A549 (cell line): Measurements from ENCODE around the gene ANKRD13D. TPM values are rescaled to one million over a fixed set of nuclear protein-coding genes. Genes with fewer than 3 reads are reported as not detected.

ENCODE experiments used
- ATAC-seq, 2 experiments: fragments of 200-7000 bp in 1 of 2; fragments of >200 bp in 1 of 2; cut with Nextera tagmentation in 1 of 2; cut with Tn5 transposase in 1 of 2; 3 replicates each; pipeline versions ENCODE4 v1.8.0 to v1.9.1; 2018 to 2020; ENCODE audit warnings: mild to moderate bottlenecking in 1 of 2, moderate library complexity in 1 of 2
- CTCF ChIA-PET: fragments of 300-600 bp; sonication (Branson Sonifier 250); formaldehyde crosslinking; extraction: SDS; loops from one replicate; lab custom pipeline; 2021; ENCODE audit warnings: antibody characterized with exemption, inconsistent platforms; lab: Yijun Ruan, JAX
- POLR2A ChIA-PET: fragments of 350-600 bp; formaldehyde crosslinking; extraction: SDS; loops from one replicate; lab custom pipeline; 2021; ENCODE audit warnings: antibody characterized with exemption, inconsistent platforms; lab: Yijun Ruan, JAX
- DNase-seq, 2 experiments: peaks; one replicate each; pipeline versions ENCODE4 v3.0.0 to v3.0.0-alpha.2; 2011 to 2016; ENCODE audit warnings: low read depth in 1 of 2, low spot score in 1 of 2
- FAIRE-seq: peaks from 2 replicates; lab custom pipeline; 2011; peaks lifted over from hg19 to GRCh38; lab: Jason Lieb, UNC
- H3K27ac ChIP-seq, 2 experiments: fragments of >200 bp; sonication (Bioruptor Twin); formaldehyde crosslinking; 3 replicates each; pipeline ENCODE4 v1.5.1; 2016 to 2017
- H3K4me1 ChIP-seq: fragments of >200 bp; sonication (Bioruptor Twin); formaldehyde crosslinking; 3 replicates; pipeline ENCODE4 v1.6.1; 2016
- H3K4me2 ChIP-seq: fragments of >200 bp; sonication (Bioruptor Twin); formaldehyde crosslinking; 3 replicates; pipeline ENCODE4 v1.6.1; 2016
- H3K4me3 ChIP-seq: fragments of >200 bp; sonication (Bioruptor Twin); formaldehyde crosslinking; 3 replicates; pipeline ENCODE4 v1.5.1; 2016
- H3K9me3 ChIP-seq: fragments of >200 bp; sonication (Bioruptor Twin); formaldehyde crosslinking; 3 replicates; pipeline ENCODE4 v1.6.1; 2016
- BCL3 ChIP-seq: fragments of >200 bp; sonication (Bioruptor Twin); formaldehyde crosslinking; IDR thresholded peaks from 3 replicates; pipeline ENCODE4 v1.6.1; 2016
- CTCF ChIP-seq: fragments of >200 bp; sonication (Bioruptor Twin); formaldehyde crosslinking; IDR thresholded peaks from 3 replicates; pipeline ENCODE4 v1.5.1; 2016
- E2F6 ChIP-seq: IDR thresholded peaks from 2 replicates; pipeline ENCODE4 v1.6.1; 2012; ENCODE audit warnings: low read depth, borderline replicate concordance
- EHF ChIP-seq: fragments of 250-450 bp; sonication (Bioruptor Pico); IDR thresholded peaks from 2 replicates; pipeline ENCODE4 v1.5.0; 2020; ENCODE audit warnings: mild to moderate bottlenecking
- EHMT2 ChIP-seq: fragments of 200-600 bp; sonication (generic); IDR thresholded peaks from 2 replicates; pipeline ENCODE4 v1.6.1; 2016; ENCODE audit warnings: antibody characterized with exemption, low read depth, mild to moderate bottlenecking, moderate library complexity
- ELK1 ChIP-seq: fragments of 150-350 bp; IDR thresholded peaks from 2 replicates; pipeline ENCODE4 v1.6.1; 2014; ENCODE audit warnings: low read depth, mild to moderate bottlenecking, low read length
- FOSL2 ChIP-seq, 2 experiments: fragments of 450-650 bp in 1 of 2; fragments of >200 bp in 1 of 2; sonication (Bioruptor Twin) in 1 of 2; formaldehyde crosslinking; IDR thresholded peaks; 2 replicates each; pipeline versions ENCODE4 v1.5.0 to v1.6.1; 2016 to 2020; ENCODE audit warnings: mild to moderate bottlenecking in 1 of 2, moderate library complexity in 1 of 2
- FOXS1 ChIP-seq: fragments of 250-450 bp; sonication (Bioruptor Pico); IDR thresholded peaks from 2 replicates; pipeline ENCODE4 v1.5.0; 2020; ENCODE audit warnings: mild to moderate bottlenecking, moderate library complexity
- HDAC2 ChIP-seq: fragments of 200-600 bp; sonication (generic); IDR thresholded peaks from 2 replicates; pipeline ENCODE4 v1.6.1; 2016
- HES2 ChIP-seq: fragments of >200 bp; sonication (Bioruptor Twin); formaldehyde crosslinking; IDR thresholded peaks from 2 replicates; pipeline ENCODE4 v1.6.1; 2016
- HEYL ChIP-seq: fragments of 250-450 bp; sonication (Bioruptor Pico); IDR thresholded peaks from 2 replicates; pipeline ENCODE4 v1.8.0; 2021; ENCODE audit warnings: mild to moderate bottlenecking, moderate library complexity
- HOXA7 ChIP-seq: fragments of 250-450 bp; sonication (Bioruptor Pico); IDR thresholded peaks from 2 replicates; pipeline ENCODE4 v1.5.0; 2020; ENCODE audit warnings: mild to moderate bottlenecking, moderate library complexity
- HOXB13 ChIP-seq: fragments of 250-450 bp; sonication (Bioruptor Pico); IDR thresholded peaks from 2 replicates; pipeline ENCODE4 v1.5.0; 2020; ENCODE audit warnings: low read depth, mild to moderate bottlenecking, moderate library complexity
- HOXB5 ChIP-seq: fragments of 250-450 bp; sonication (Bioruptor Pico); IDR thresholded peaks from 2 replicates; pipeline ENCODE4 v1.5.0; 2020; ENCODE audit warnings: mild to moderate bottlenecking, moderate library complexity
- JUN ChIP-seq, 2 experiments: fragments of >200 bp; sonication (Bioruptor Twin); formaldehyde crosslinking; IDR thresholded peaks; 2 replicates in 1 of 2; 3 replicates in 1 of 2; pipeline ENCODE4 v1.6.1; 2016 to 2017
- JUNB ChIP-seq: fragments of >200 bp; sonication (Bioruptor Twin); formaldehyde crosslinking; IDR thresholded peaks from 2 replicates; pipeline ENCODE4 v1.6.1; 2016
- KDM1A ChIP-seq: fragments of 200-600 bp; sonication (generic); IDR thresholded peaks from 2 replicates; pipeline ENCODE4 v1.6.1; 2016; ENCODE audit warnings: low read depth, mild to moderate bottlenecking
- KDM5A ChIP-seq: fragments of 200-600 bp; sonication (generic); IDR thresholded peaks from 2 replicates; pipeline ENCODE4 v1.6.1; 2016; ENCODE audit warnings: antibody characterized with exemption, mild to moderate bottlenecking
- MAFK ChIP-seq: fragments of 450-650 bp; IDR thresholded peaks from 2 replicates; pipeline ENCODE4 v1.6.1; 2014; ENCODE audit not compliant: partially characterized antibody
- MAX ChIP-seq: IDR thresholded peaks from 2 replicates; pipeline ENCODE4 v1.6.1; 2012
- MAZ ChIP-seq: fragments of 150-350 bp; IDR thresholded peaks from 2 replicates; pipeline ENCODE4 v1.6.1; 2014; ENCODE audit warnings: antibody characterized with exemption, low read depth, low read length, borderline replicate concordance
- NFE2L2 ChIP-seq: fragments of 150-350 bp; conservative IDR thresholded peaks from 2 replicates; pipeline ENCODE4 v1.6.1; 2014; ENCODE audit warnings: low read length
- PHF8 ChIP-seq: fragments of 200-600 bp; sonication (generic); IDR thresholded peaks from 2 replicates; pipeline ENCODE4 v1.6.1; 2016; ENCODE audit warnings: low read depth, mild to moderate bottlenecking, antibody characterized with exemption, moderate library complexity, borderline replicate concordance
- POLR2AphosphoS2 ChIP-seq: conservative IDR thresholded peaks from 2 replicates; pipeline ENCODE4 v1.6.1; 2012; ENCODE audit warnings: low read length, improper control_type of control experiment, inconsistent platforms
- RAD21 ChIP-seq, 2 experiments: fragments of >200 bp in 1 of 2; sonication (Bioruptor Twin) in 1 of 2; formaldehyde crosslinking in 1 of 2; IDR thresholded peaks in 1 of 2; conservative IDR thresholded peaks in 1 of 2; 2 replicates in 1 of 2; 3 replicates in 1 of 2; pipeline ENCODE4 v1.6.1; 2012 to 2018; ENCODE audit warnings: inconsistent platforms in 1 of 2
- RCOR1 ChIP-seq: fragments of 150-350 bp; IDR thresholded peaks from 2 replicates; pipeline ENCODE4 v1.6.1; 2014; ENCODE audit warnings: antibody characterized with exemption, low read length, low read depth
- RNF2 ChIP-seq: fragments of 200-600 bp; sonication (generic); IDR thresholded peaks from 2 replicates; pipeline ENCODE4 v1.6.1; 2016; ENCODE audit warnings: low read depth, mild to moderate bottlenecking, antibody characterized with exemption, moderate library complexity, borderline replicate concordance
- USF2 ChIP-seq: fragments of 450-650 bp; IDR thresholded peaks from 2 replicates; pipeline ENCODE4 v1.6.1; 2014; ENCODE audit warnings: antibody characterized with exemption
- ZFP36 ChIP-seq: fragments of 450-650 bp; IDR thresholded peaks from 2 replicates; pipeline ENCODE4 v1.6.1; 2014; ENCODE audit warnings: borderline replicate concordance; ENCODE audit not compliant: partially characterized antibody
- WGBS: methylation state at CpG from one replicate; pipeline ENCODE4 v1.1.6; 2017; ENCODE audit errors: missing lambda C conversion rate; 5-methylcytosine and 5-hydroxymethylcytosine counted together
- polyA plus RNA-seq, 4 experiments: library from polyadenylated mRNA; depleted of rRNA in 3 of 4; stranded (reverse); fragments of >200 nt; fragmentation: RNase III in 1 of 4; extraction: RNeasy Plus Mini Kit Qiagen cat#74134 plus additional on column Dnase treatment in 1 of 4; gene quantifications; 2 replicates in 3 of 4; 3 replicates in 1 of 4; pipeline ENCODE4 v1.2.3, GENCODE V29; 2011 to 2017

ANKRD13D gene
- polyA plus RNA-seq, 2 of the 4 experiments (the other 2 are of a cell fraction) = 17.0 to 24.2 TPM

- Histone ChIP-seq H3K9me3 (no peaks in the 10 kb centered on the region), H3K4me3 (no peak overlapping the region), H3K4me1 (peaks cover 20% of the 10 kb centered on the region; the same call in 2 of the 3 replicates), H3K27ac (no peak overlapping the region), H3K4me2 (no peak overlapping the region)
- no peak for ATAC-seq
- TF ChIP-seq MAZ (no peak), ELK1 (no peak), MAFK (no peak), RAD21 (conservative IDR thresholded peaks at IDR 0.05 in 1 of 2, IDR thresholded peaks at IDR 0.05 in 1 of 2) (no peak), PHF8 (no peak), E2F6 (no peak), KDM5A (no peak), USF2 (no peak), EHF (no peak), EHMT2 (no peak), ZFP36 (no peak), HOXB5 (no peak), MAX (no peak), JUNB (no peak), HDAC2 (no peak), RCOR1 (no peak), CTCF (no peak), NFE2L2 (no peak), RNF2 (no peak)
- 93% methylated on average over 11 of the region's 11 CpGs for WGBS
- ChIA-PET CTCF (interaction anchor here (0.9 to 3.8 kb wide), 4 partner anchors 9 to 138 kb away, joined by 3 to 23 read pairs (median 9); no protein-coding TSS in a partner anchor), POLR2A (interaction anchor here (0.5 kb wide), 1 partner anchor 131 kb away, joined by 4 read pairs; no protein-coding TSS in a partner anchor)
- no peak for DNase-seq
- no peak for FAIRE-seq
Observed at GRCh38 chr11:67245046-67245445, 44.1 kb upstream of the ANKRD13D start.

- POLR2A ChIA-PET = no interaction called here
- Histone ChIP-seq H3K27ac (no peak overlapping the region), H3K4me1 (0 out of 3 replicates have a peak, but pooled peaks cover 3% of the 10 kb centered on the region), H3K9me3 (no peaks in the 10 kb centered on the region), H3K4me2 (no peak overlapping the region), H3K4me3 (no peak overlapping the region)
- 85% methylated on average over 5 of the region's 5 CpGs for WGBS
- no peak for DNase-seq
- CTCF ChIA-PET = interaction anchor here (1.1 to 1.9 kb wide), 5 partner anchors 8 to 195 kb away, joined by 3 to 8 read pairs (median 4); no protein-coding TSS in a partner anchor
- TF ChIP-seq FOSL2 (IDR thresholded peaks at IDR 0.05) (no peak), FOSL2 (CRISPR knock-in tag; IDR thresholded peaks at IDR 0.05) (no peak), EHMT2 (no peak), NFE2L2 (no peak), MAZ (no peak), POLR2AphosphoS2 (no peak), HOXA7 (CRISPR knock-in tag) (no peak), FOXS1 (CRISPR knock-in tag) (no peak), KDM1A (no peak), HOXB13 (CRISPR knock-in tag) (no peak), BCL3 (no peak), USF2 (no peak), JUNB (no peak), HEYL (no peak), HES2 (no peak), JUN (IDR thresholded peaks at IDR 0.05) (no peak)
- TF ChIP-seq, all 56 proteins: peak for 0
- FAIRE-seq (no peak), ATAC-seq (no peak)
Observed at GRCh38 chr11:67247946-67248550, 41.1 kb upstream of the ANKRD13D start.
